Epithelial cell of esophagus (primary cell): Measurements from ENCODE around the gene GRIP1.
A peak's percentile ranks its signal among the peaks of the same experiment; 100 is the strongest.

Experiments
- DNase-seq: peaks from one replicate; pipeline ENCODE4 v3.0.0; 2010; ENCODE audit warnings: low read depth
- H3K4me3 ChIP-seq: 2 replicates; pipeline ENCODE4 v1.5.1; 2011; ENCODE audit warnings: mild to moderate bottlenecking, low read length, control low read depth
- CTCF ChIP-seq: IDR thresholded peaks from 2 replicates; pipeline ENCODE4 v1.5.1; 2011; ENCODE audit warnings: low read depth, mild to moderate bottlenecking, low read length, control low read depth, inconsistent platforms; ENCODE audit not compliant: insufficient read depth; ENCODE audit errors: missing control alignments

The GRIP1 gene

GRCh38 chr12:66491853-66492252, 187.0 kb downstream of the GRIP1 start:
- no peak for TF ChIP-seq CTCF
- DNase-seq: no peak
- no peak overlapping the region for H3K4me3 ChIP-seq

GRCh38 chr12:66482351-66483203, 196.3 kb downstream of the GRIP1 start:
- DNase-seq: no peak
- TF ChIP-seq CTCF: no peak
- no peak overlapping the region for H3K4me3 ChIP-seq

DNA sequence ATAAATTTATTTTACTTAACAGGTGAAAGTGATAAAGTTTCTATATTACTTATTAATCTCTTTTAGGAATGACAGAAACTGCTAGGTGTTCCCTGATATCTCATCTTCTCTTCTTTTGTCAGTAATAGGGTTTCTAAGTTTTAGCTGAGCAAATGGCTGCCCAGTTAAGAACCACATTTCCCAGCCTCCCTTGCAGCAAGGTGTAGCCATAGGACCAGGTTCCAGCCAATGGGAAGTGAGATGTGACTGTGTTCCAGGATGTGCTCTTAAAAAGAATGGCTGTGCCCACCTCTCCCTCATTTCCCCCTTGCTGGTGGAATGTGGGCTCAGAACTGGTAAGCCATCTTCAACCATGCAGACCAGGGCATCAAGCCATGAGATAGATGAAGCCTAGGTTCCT, 210.9 kb downstream of the GRIP1 start:
- no peak overlapping the region for H3K4me3 ChIP-seq
- DNase-seq: peak; percentile 6
- TF ChIP-seq CTCF: no peak

- DNase-seq: no peak
- TF ChIP-seq CTCF: no peak
- no peak overlapping the region for H3K4me3 ChIP-seq
Observed at GRCh38 chr12:66461331-66461730, 217.5 kb downstream of the GRIP1 start.

DNA sequence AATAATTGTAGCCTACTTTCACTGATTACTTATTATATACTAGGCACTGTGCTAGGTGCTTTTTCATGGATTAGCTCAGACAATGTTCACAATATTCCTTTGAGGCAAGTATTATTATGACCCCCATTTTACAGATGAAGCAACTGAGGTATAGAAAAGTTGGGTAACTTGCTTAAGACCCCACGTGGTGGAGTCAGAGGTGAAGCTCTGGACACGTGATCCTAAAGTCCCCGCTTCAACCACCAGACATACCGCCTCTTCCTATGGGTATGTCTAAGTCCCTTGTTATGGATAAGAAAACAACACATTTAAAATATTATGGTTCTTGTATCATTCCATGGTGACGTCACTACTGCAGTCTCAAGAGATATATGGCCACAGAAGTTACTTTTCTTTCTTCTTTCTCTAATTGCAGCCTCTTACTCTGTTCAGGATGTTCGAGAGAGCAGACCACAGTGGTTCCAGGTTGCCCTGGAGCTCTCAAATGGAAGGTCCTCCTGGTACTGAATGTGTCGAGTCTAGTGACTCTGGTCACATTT, 218.9 kb downstream of the GRIP1 start:
- DNase-seq: no peak
- no peak for TF ChIP-seq CTCF
- H3K4me3 ChIP-seq: no peak overlapping the region

DNA sequence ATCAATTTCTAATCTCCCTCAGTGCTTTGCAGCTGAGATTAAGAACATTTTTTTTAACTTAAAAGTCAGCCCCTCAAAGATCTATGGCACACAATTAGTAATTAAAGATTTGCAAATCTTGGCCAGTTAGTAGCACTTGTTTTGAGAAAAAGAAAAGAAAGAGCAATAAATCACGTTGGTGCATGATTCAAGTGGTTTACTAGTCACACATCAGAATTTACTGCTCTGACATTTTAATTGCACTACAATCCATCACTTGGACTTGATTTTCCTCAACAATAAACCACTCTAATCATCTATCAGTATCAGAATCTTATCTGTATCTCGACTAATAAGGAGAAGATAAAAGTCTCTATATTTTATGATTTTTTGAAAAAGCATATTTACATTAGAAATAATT, 222.3 kb downstream of the GRIP1 start:
- H3K4me3 ChIP-seq: no peak overlapping the region
- DNase-seq: no peak
- TF ChIP-seq CTCF: no peak

DNA sequence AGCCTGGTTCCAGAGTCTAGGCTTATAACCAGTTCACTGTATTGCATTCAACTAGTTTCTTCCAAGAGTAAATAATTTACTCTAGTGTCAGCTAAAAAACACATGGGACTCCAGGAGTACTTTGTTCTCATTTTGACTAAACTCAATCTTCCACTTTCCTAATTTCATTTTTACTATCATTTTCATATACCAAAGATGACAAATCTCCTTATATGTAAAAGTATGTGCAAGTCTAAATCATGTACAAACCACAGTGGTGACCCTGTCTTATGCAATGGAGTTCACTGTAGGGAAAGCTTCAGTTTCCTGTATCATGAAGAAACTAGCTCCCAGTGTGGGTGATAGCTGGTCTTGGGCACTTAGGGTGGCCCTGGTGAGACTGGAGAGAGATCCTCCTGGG, 225.0 kb downstream of the GRIP1 start:
- peak; percentile 4 for DNase-seq
- no peak for TF ChIP-seq CTCF
- no peak overlapping the region for H3K4me3 ChIP-seq
